K562 (cell line): ENCODE results near the gene RCHY1. TPM values are rescaled to one million over a fixed set of nuclear protein-coding genes. Genes with fewer than 3 reads are reported as not detected.

Experiments
- ATAC-seq: fragments of 200-7000 bp; cut with Tn5 transposase; 3 replicates; pipeline ENCODE4 v1.9.1; 2020; ENCODE audit warnings: moderate library complexity
- BruUV-seq: library from RNA; stranded (reverse); fragments of 400-500 nt; replicated peaks from 2 replicates; lab custom pipeline; 2021; lab: Mats Ljungman, UMichigan
- CTCF ChIA-PET: fragments of 300-600 bp; formaldehyde crosslinking; extraction: SDS; loops from one replicate; lab custom pipeline; 2021; ENCODE audit warnings: low intra/inter-chr PET ratio; lab: Yijun Ruan, JAX
- POLR2A ChIA-PET: fragments of 300-600, 350-650 bp; sonication (Branson Sonifier 250); formaldehyde crosslinking; extraction: SDS; loops from one replicate; lab custom pipeline; 2021; ENCODE audit warnings: antibody characterized with exemption, inconsistent platforms; lab: Yijun Ruan, JAX
- DNase-seq, 4 experiments: peaks; one replicate each; pipeline versions ENCODE4 v3.0.0 to v3.0.0-alpha.2; 2011 to 2018; ENCODE audit warnings: low spot score in 3 of 4, mixed read lengths in 3 of 4; ENCODE audit errors: extremely low read depth in 1 of 4
- FAIRE-seq: peaks from 2 replicates; lab custom pipeline; 2011; peaks lifted over from hg19 to GRCh38; lab: Jason Lieb, UNC
- H2AFZ ChIP-seq: 2 replicates; pipeline ENCODE4 v1.6.0; 2011; ENCODE audit warnings: low read depth, low read length, control low read depth, inconsistent platforms
- H3K27ac ChIP-seq: fragments of 200-600 bp; 3 replicates; pipeline ENCODE4 v1.8.0; 2011; ENCODE audit warnings: low read depth, mild to moderate bottlenecking, control low read depth, inconsistent platforms, low read length, moderate library complexity, mixed read lengths; ENCODE audit errors: extremely low read depth
- H3K27me3 ChIP-seq, 2 experiments: fragments of 300-600 bp in 1 of 2; 2 replicates in 1 of 2; 3 replicates in 1 of 2; pipeline versions ENCODE4 v1.6.0 to v1.8.0; 2011; ENCODE audit warnings: inconsistent platforms in 2 of 2, low read length in 2 of 2, mild to moderate bottlenecking in 1 of 2, mixed read lengths in 1 of 2, moderate library complexity in 1 of 2; ENCODE audit not compliant: control insufficient read depth in 2 of 2, insufficient read depth in 2 of 2
- H3K36me3 ChIP-seq: fragments of 300-600 bp; 3 replicates; pipeline ENCODE4 v1.8.0; 2011; ENCODE audit warnings: mild to moderate bottlenecking, low read length, inconsistent platforms; ENCODE audit not compliant: control insufficient read depth, insufficient read depth
- H3K4me1 ChIP-seq, 2 experiments: fragments of 200-600 bp in 1 of 2; replicated peaks in 1 of 2; 2 replicates in 1 of 2; 3 replicates in 1 of 2; pipeline versions ENCODE4 v1.5.1 to v1.8.0; 2011; ENCODE audit warnings: inconsistent platforms in 2 of 2, low read length in 2 of 2, mild to moderate bottlenecking in 1 of 2, mixed read lengths in 1 of 2, moderate library complexity in 1 of 2; ENCODE audit not compliant: control insufficient read depth in 2 of 2, insufficient read depth in 2 of 2
- H3K4me2 ChIP-seq: 2 replicates; pipeline ENCODE4 v1.6.1; 2011; ENCODE audit warnings: low read length, control low read depth, inconsistent platforms, mixed read lengths; ENCODE audit not compliant: insufficient read depth
- H3K4me3 ChIP-seq: fragments of 200-600 bp; sonication (generic), shearing (Covaris generic); 2 replicates; pipeline ENCODE4 v1.5.1; 2016; ENCODE audit warnings: control low read depth, inconsistent platforms
- H3K79me2 ChIP-seq: fragments of 200-600 bp; 3 replicates; pipeline ENCODE4 v1.8.0; 2011; ENCODE audit warnings: low read length, inconsistent platforms; ENCODE audit not compliant: control insufficient read depth, insufficient read depth
- H3K9ac ChIP-seq, 2 experiments: 2 replicates each; pipeline versions ENCODE4 v1.6.0 to v1.6.1; 2011; ENCODE audit warnings: low read depth in 2 of 2, low read length in 2 of 2, control low read depth in 1 of 2, inconsistent platforms in 1 of 2, mild to moderate bottlenecking in 1 of 2, mixed read lengths in 1 of 2; ENCODE audit not compliant: insufficient read depth in 1 of 2
- H3K9me1 ChIP-seq: one replicate; pipeline ENCODE4 v1.6.0; 2011; ENCODE audit warnings: inconsistent platforms, mild to moderate bottlenecking, low read length, moderate library complexity; ENCODE audit not compliant: control insufficient read depth, insufficient read depth
- H3K9me3 ChIP-seq: replicated peaks from 2 replicates; pipeline ENCODE4 v1.5.1; 2011; ENCODE audit warnings: low read depth, low read length, inconsistent platforms; ENCODE audit not compliant: control insufficient read depth, insufficient read depth
- H4K20me1 ChIP-seq: replicated peaks from 2 replicates; pipeline ENCODE4 v1.6.1; 2011; ENCODE audit warnings: low read length, inconsistent platforms, mixed read lengths; ENCODE audit not compliant: control insufficient read depth, insufficient read depth
- EGR1 ChIP-seq: fragments of 450-650 bp; conservative IDR thresholded peaks from 2 replicates; pipeline ENCODE4 v1.6.1; 2017; ENCODE audit warnings: mild to moderate bottlenecking
- EHMT2 ChIP-seq: fragments of 450-650 bp; IDR thresholded peaks from 2 replicates; pipeline ENCODE4 v1.6.1; 2018; ENCODE audit warnings: antibody characterized with exemption
- EP300 ChIP-seq: IDR thresholded peaks from 2 replicates; pipeline ENCODE4 v1.6.1; 2012; ENCODE audit warnings: low read length, improper control_type of control experiment
- FOXJ3 ChIP-seq: sonication (generic); formaldehyde crosslinking; IDR thresholded peaks from 2 replicates; pipeline ENCODE4 v1.4.0; 2020; ENCODE audit warnings: mild to moderate bottlenecking, missing genetic modification reagents
- GTF3C2 ChIP-seq: IDR thresholded peaks from 3 replicates; pipeline ENCODE4 v1.6.1; 2011; ENCODE audit warnings: borderline replicate concordance, mild to moderate bottlenecking, moderate library complexity; ENCODE audit not compliant: insufficient read length; ENCODE audit errors: extremely low read depth
- IRF1 ChIP-seq: sonication (generic); formaldehyde crosslinking; IDR thresholded peaks from 2 replicates; pipeline ENCODE4 v1.8.0; 2022; ENCODE audit warnings: missing genetic modification reagents, mild to moderate bottlenecking, borderline replicate concordance
- MTF1 ChIP-seq: fragments of 250-450 bp; sonication (Bioruptor Pico); IDR thresholded peaks from 2 replicates; pipeline ENCODE4 v1.9.0; 2021; ENCODE audit warnings: moderate library complexity, mild to moderate bottlenecking, inconsistent platforms, borderline replicate concordance
- PHB2 ChIP-seq: fragments of 450-650 bp; IDR thresholded peaks from 2 replicates; pipeline ENCODE4 v1.6.1; 2017; ENCODE audit warnings: low read depth
- PRMT5 ChIP-seq: sonication (generic); formaldehyde crosslinking; IDR thresholded peaks from 2 replicates; pipeline ENCODE4 v1.5.0; 2020; ENCODE audit warnings: missing genetic modification reagents
- PRPF4 ChIP-seq: fragments of 200-400 bp; formaldehyde crosslinking; IDR thresholded peaks from one replicate; pipeline ENCODE4 v1.6.1; 2017; ENCODE audit warnings: low read length, low read depth, mild to moderate bottlenecking; ENCODE audit not compliant: insufficient read depth, poor library complexity, severe bottlenecking
- SP2 ChIP-seq: IDR thresholded peaks from 2 replicates; pipeline ENCODE4 v1.6.1; 2011; ENCODE audit warnings: mild to moderate bottlenecking, low read depth, low read length, moderate library complexity; ENCODE audit not compliant: poor library complexity, severe bottlenecking; ENCODE audit errors: extremely low read depth
- SREBF1 ChIP-seq: fragments of 150-350 bp; IDR thresholded peaks from 2 replicates; pipeline ENCODE4 v1.6.1; 2014; ENCODE audit warnings: antibody characterized with exemption, low read depth, low read length, borderline replicate concordance
- SRSF9 ChIP-seq: fragments of 200-400 bp; formaldehyde crosslinking; IDR thresholded peaks from 2 replicates; pipeline ENCODE4 v1.6.1; 2017; ENCODE audit warnings: low read depth, low read length, borderline replicate concordance
- STAT5B ChIP-seq: fragments of 250-450 bp; sonication (Bioruptor Pico); IDR thresholded peaks from 2 replicates; pipeline ENCODE4 v1.8.0; 2021; ENCODE audit warnings: mild to moderate bottlenecking, inconsistent platforms
- ZC3H11A ChIP-seq: IDR thresholded peaks from 2 replicates; pipeline ENCODE4 v1.6.1; 2012; ENCODE audit warnings: low read depth, low read length, improper control_type of control experiment
- ZKSCAN3 ChIP-seq: fragments of 250-450 bp; sonication (Bioruptor Pico); IDR thresholded peaks from 2 replicates; pipeline ENCODE4 v1.4.0; 2020
- ZNF551 ChIP-seq: fragments of 250-450 bp; sonication (Bioruptor Pico); IDR thresholded peaks from 2 replicates; pipeline ENCODE4 v1.5.0; 2021; ENCODE audit warnings: mild to moderate bottlenecking, moderate library complexity
- WGBS: fragments of 100-300 bp; shearing (Covaris generic); methylation state at CpG from one replicate; pipeline ENCODE4 v1.1.6; 2016; ENCODE audit warnings: low coverage, mixed read lengths; ENCODE audit not compliant: insufficient coverage; ENCODE audit errors: missing lambda C conversion rate; 5-methylcytosine and 5-hydroxymethylcytosine counted together
- in situ Hi-C: fragments of 300-500 bp; cut with MboI; formaldehyde crosslinking; loops from 4 replicates; pipeline ENCODE4 v1.15.0; 2018; ENCODE audit warnings: inconsistent platforms, mixed read lengths
- intact Hi-C: fragments of 100-400 bp; cut with micrococcal nuclease; formaldehyde crosslinking; loops from 2 replicates; pipeline ENCODE4 v1.14.2; 2022
- polyA plus RNA-seq, 8 experiments: library from polyadenylated mRNA; depleted of rRNA in 4 of 8; stranded (reverse) in 5 of 8; unstranded in 3 of 8; fragments of >200 nt; fragmentation: Nextera tagmentation in 2 of 8; fragmentation: Illumina TruSeq in 1 of 8; extraction: Ambion mirVana in 2 of 8; extraction: Trizol in 1 of 8; gene quantifications; 2 replicates each; pipeline versions ENCODE4 v1.2.1 to v1.2.3, GENCODE V29; 2011 to 2014; ENCODE audit warnings: inconsistent platforms in 1 of 8, missing spikeins in 1 of 8
- total RNA-seq, 7 experiments: library from RNA; depleted of rRNA in 6 of 7; stranded (reverse); fragments of >200 nt in 6 of 7; fragmentation: Illumina TruSeq in 2 of 7; extraction: Trizol in 2 of 7; gene quantifications; 2 replicates each; pipeline versions ENCODE4 v1.2.1 to v1.2.3, GENCODE V29; 2011 to 2021; ENCODE audit warnings: low replicate concordance in 1 of 7
- TF ChIP-seq, protein P1 (sequence below): fragments of 250-450 bp; sonication (Bioruptor Pico); IDR thresholded peaks from 2 replicates; pipeline ENCODE4 v1.5.1; 2021; ENCODE audit warnings: mild to moderate bottlenecking

The RCHY1 gene
- total and polyA plus RNA-seq, 9 of the 15 experiments (the other 6 are each of a cell fraction or from before 2014, with no cell fraction given): 27.3 to 85.1 (median 45.9) TPM

DNA sequence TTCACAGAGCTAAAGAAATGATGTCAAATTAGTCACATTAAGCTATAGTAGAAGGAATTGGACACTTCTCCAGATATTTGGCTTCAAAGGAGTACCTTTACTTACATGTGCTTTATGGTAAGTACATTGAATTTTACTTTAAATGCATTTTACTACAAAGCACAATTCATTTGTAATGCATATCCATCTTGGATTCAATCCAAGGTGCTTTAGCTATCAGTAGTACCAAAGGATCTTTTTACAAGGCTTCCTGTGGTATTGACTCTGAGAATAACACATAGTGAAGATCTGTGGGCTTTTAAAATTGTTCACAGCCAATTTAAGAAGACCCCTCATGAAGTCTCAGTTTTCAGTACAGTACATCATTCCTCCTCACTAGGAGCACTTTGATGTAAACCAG is 13.3 kb upstream of the RCHY1 start (continued):
- TF ChIP-seq FOXJ3 (CRISPR knock-in tag): no peak

- H4K20me1 ChIP-seq: no peaks in the 10 kb centered on the region
- in situ Hi-C loops (no loop called here), intact Hi-C loops (no loop called here)
- no peaks in the 10 kb centered on the region for H3K4me1 ChIP-seq
- H3K36me3 ChIP-seq: peaks cover 72% of the 10 kb centered on the region
- no peak overlapping the region for H3K4me2 ChIP-seq
- FAIRE-seq (no peak), ATAC-seq (no peak), DNase-seq (no peak)
- CTCF ChIA-PET: no interaction called here
- H3K27ac ChIP-seq: no peak overlapping the region
- no peaks in the 10 kb centered on the region for H3K27me3 ChIP-seq
- no peak overlapping the region for H3K4me3 ChIP-seq
- H3K9me3 ChIP-seq: no peaks in the 10 kb centered on the region; the same call in none of the 2 replicates
- WGBS: 64% methylated on average over 1 of the region's 1 CpG
- no TSS peak for BruUV-seq
- POLR2A ChIA-PET: interaction anchor here (0.7 to 1.8 kb wide), 2 partner anchors 12 to 14 kb away, joined by 3 to 6 read pairs; no protein-coding TSS in a partner anchor
- no peak overlapping the region for H2AFZ ChIP-seq
- no peak overlapping the region for H3K9ac ChIP-seq
- no peaks in the 10 kb centered on the region for H3K9me1 ChIP-seq
- H3K79me2 ChIP-seq: no peaks in the 10 kb centered on the region
- TF ChIP-seq PHB2: no peak
- no peak for TF ChIP-seq ZC3H11A
- TF ChIP-seq MTF1 (CRISPR knock-in tag): no peak
- no peak for TF ChIP-seq SREBF1
- TF ChIP-seq EHMT2: no peak
- TF ChIP-seq ZNF551 (CRISPR knock-in tag): no peak
- no peak for TF ChIP-seq SRSF9
- TF ChIP-seq, protein P1, sequence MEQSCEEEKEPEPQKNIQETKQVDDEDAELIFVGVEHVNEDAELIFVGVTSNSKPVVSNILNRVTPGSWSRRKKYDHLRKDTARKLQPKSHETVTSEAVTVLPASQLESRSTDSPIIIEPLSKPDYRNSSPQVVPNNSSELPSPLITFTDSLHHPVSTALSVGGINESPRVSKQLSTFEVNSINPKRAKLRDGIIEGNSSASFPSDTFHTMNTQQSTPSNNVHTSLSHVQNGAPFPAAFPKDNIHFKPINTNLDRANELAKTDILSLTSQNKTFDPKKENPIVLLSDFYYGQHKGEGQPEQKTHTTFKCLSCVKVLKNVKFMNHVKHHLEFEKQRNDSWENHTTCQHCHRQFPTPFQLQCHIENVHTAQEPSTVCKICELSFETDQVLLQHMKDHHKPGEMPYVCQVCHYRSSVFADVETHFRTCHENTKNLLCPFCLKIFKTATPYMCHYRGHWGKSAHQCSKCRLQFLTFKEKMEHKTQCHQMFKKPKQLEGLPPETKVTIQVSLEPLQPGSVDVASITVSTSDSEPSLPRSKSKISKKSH: no peak
- no peak for TF ChIP-seq GTF3C2
- TF ChIP-seq IRF1 (CRISPR knock-in tag): no peak
- no peak for TF ChIP-seq SP2
- TF ChIP-seq EGR1: no peak
- TF ChIP-seq EP300: no peak
- no peak for TF ChIP-seq ZKSCAN3 (CRISPR knock-in tag)
- no peak for TF ChIP-seq STAT5B (CRISPR knock-in tag)
- TF ChIP-seq PRPF4: no peak
- TF ChIP-seq PRMT5 (CRISPR knock-in tag): no peak
Measured at GRCh38 chr4:75525910-75526309, 11.7 kb upstream of the RCHY1 start.
